GM19324 (cell line): Measurements from ENCODE around the gene ZNF491.
"Not testable (repeated sequence)": the region's sequence is repeated elsewhere in the genome, so short reads cannot be mapped to it uniquely, and the experiment has no call there.

Experiments used
- ATAC-seq: cut with Tn5 transposase; IDR thresholded peaks from one replicate; pipeline ENCODE4 v1.9.1; 2021; ENCODE audit warnings: mild to moderate bottlenecking, moderate library complexity; ENCODE audit not compliant: unreplicated experiment, low FRiP score

The ZNF491 gene

GRCh38 chr19:11797491-11797890 lies 832 bp upstream of the ZNF491 start:
- ATAC-seq: no peak

- no peak for ATAC-seq
Measured at GRCh38 chr19:11806354-11807098, 8.2 kb downstream of the ZNF491 start.

GRCh38 chr19:11807099-11807380 lies 8.7 kb downstream of the ZNF491 start:
- ATAC-seq: no peak

GRCh38 chr19:11813703-11814028 lies 15.3 kb downstream of the ZNF491 start:
- ATAC-seq: peak; percentile 21

- peak; percentile 97 for ATAC-seq
Measured at GRCh38 chr19:11814029-11814699, 15.8 kb downstream of the ZNF491 start, which contains the start of gene ZNF440. ZNF440 (plus strand) TSS chr19:11814273; CDS start chr19:11814448, 175 bp downstream.

GRCh38 chr19:11814700-11815035 lies 16.3 kb downstream of the ZNF491 start:
- no peak for ATAC-seq

- ATAC-seq: no peak
Measured at GRCh38 chr19:11821474-11822109, 23.3 kb downstream of the ZNF491 start.

GRCh38 chr19:11828957-11829876 lies 30.9 kb downstream of the ZNF491 start:
- not testable (repeated sequence) for ATAC-seq

- no peak for ATAC-seq
Measured at GRCh38 chr19:11832253-11832912, 34.1 kb downstream of the ZNF491 start.

GRCh38 chr19:11833541-11833940 lies 35.2 kb downstream of the ZNF491 start:
- ATAC-seq: no peak

- not testable (repeated sequence) for ATAC-seq
Measured at GRCh38 chr19:11835626-11836066, 37.3 kb downstream of the ZNF491 start.

- no peak for ATAC-seq
Measured at GRCh38 chr19:11843722-11844121, 45.4 kb downstream of the ZNF491 start.

- ATAC-seq: not testable (repeated sequence)
Measured at GRCh38 chr19:11847615-11848014, 49.3 kb downstream of the ZNF491 start.

- no peak for ATAC-seq
Measured at GRCh38 chr19:11848200-11848593, 49.9 kb downstream of the ZNF491 start.

- no peak for ATAC-seq
Measured at GRCh38 chr19:11848594-11849469, 50.5 kb downstream of the ZNF491 start, which contains the start of gene ZNF439. ZNF439 (plus strand) TSS chr19:11848726; CDS start chr19:11848868, 142 bp downstream.

GRCh38 chr19:11850289-11850688 lies 52.0 kb downstream of the ZNF491 start:
- not testable (repeated sequence) for ATAC-seq

- ATAC-seq: no peak
Measured at GRCh38 chr19:11853358-11853757, 55.0 kb downstream of the ZNF491 start.

GRCh38 chr19:11856596-11857250 lies 58.4 kb downstream of the ZNF491 start:
- no peak for ATAC-seq
